Endothelial cell of umbilical vein (primary cell): Measurements from ENCODE around the gene MYO16. TPM values are rescaled to one million over a fixed set of nuclear protein-coding genes. Genes with fewer than 3 reads are reported as not detected.

ENCODE experiments used
- BruUV-seq: library from RNA; stranded (reverse); fragments of 400-500 nt; replicated peaks from 2 replicates; lab custom pipeline; 2021; lab: Mats Ljungman, UMichigan
- CTCF ChIA-PET: fragments of 300-600, 350-600 bp; sonication (Branson Sonifier 250); formaldehyde crosslinking; loops from one replicate; lab custom pipeline; 2021; ENCODE audit warnings: antibody characterized with exemption, inconsistent platforms; lab: Charles Lee
- POLR2A ChIA-PET: fragments of 300-600, 350-600 bp; sonication (Branson Sonifier 250); formaldehyde crosslinking; loops from one replicate; lab custom pipeline; 2021; ENCODE audit warnings: antibody characterized with exemption, inconsistent platforms; lab: Charles Lee
- DNase-seq: peaks from one replicate; pipeline ENCODE4 v3.0.0-alpha.2; 2011; ENCODE audit warnings: low read depth, low spot score
- FAIRE-seq: peaks from 2 replicates; lab custom pipeline; 2011; peaks lifted over from hg19 to GRCh38; lab: Jason Lieb, UNC
- H2AFZ ChIP-seq: 2 replicates; pipeline ENCODE4 v1.6.0; 2012; ENCODE audit warnings: low read depth, low read length, control low read depth, inconsistent platforms
- H3K27ac ChIP-seq: 2 replicates; pipeline ENCODE4 v1.5.1; 2011; ENCODE audit warnings: low read depth, mild to moderate bottlenecking, control low read depth, low read length, moderate library complexity; ENCODE audit not compliant: insufficient read depth
- H3K27me3 ChIP-seq, 2 experiments: 2 replicates each; pipeline versions ENCODE4 v1.6.0 to v1.6.1; 2011; ENCODE audit warnings: low read length in 2 of 2, mixed read lengths in 1 of 2; ENCODE audit not compliant: control insufficient read depth in 2 of 2, insufficient read depth in 2 of 2
- H3K36me3 ChIP-seq, 2 experiments: 2 replicates in 1 of 2; 3 replicates in 1 of 2; pipeline ENCODE4 v1.5.1; 2011; ENCODE audit warnings: low read length in 2 of 2, mild to moderate bottlenecking in 1 of 2, moderate library complexity in 1 of 2; ENCODE audit not compliant: control insufficient read depth in 2 of 2, insufficient read depth in 2 of 2; ENCODE audit errors: extremely low read depth in 1 of 2
- H3K4me1 ChIP-seq: 3 replicates; pipeline ENCODE4 v1.5.1; 2011; ENCODE audit warnings: mild to moderate bottlenecking, low read length; ENCODE audit not compliant: control insufficient read depth, insufficient read depth; ENCODE audit errors: extremely low read depth
- H3K4me2 ChIP-seq: 2 replicates; pipeline ENCODE4 v1.6.1; 2011; ENCODE audit warnings: low read length, control low read depth, mixed read lengths; ENCODE audit not compliant: insufficient read depth
- H3K4me3 ChIP-seq, 3 experiments: fragments of 200-600 bp in 1 of 3; sonication (generic), shearing (Covaris generic) in 1 of 3; replicated peaks in 1 of 3; 2 replicates each; pipeline ENCODE4 v1.5.1; 2011 to 2016; ENCODE audit warnings: control low read depth in 3 of 3, low read length in 3 of 3, mild to moderate bottlenecking in 2 of 3, inconsistent platforms in 1 of 3, low read depth in 1 of 3, moderate library complexity in 1 of 3; ENCODE audit not compliant: insufficient read depth in 1 of 3
- H3K79me2 ChIP-seq: 2 replicates; pipeline ENCODE4 v1.6.0; 2012; ENCODE audit warnings: low read length, inconsistent platforms; ENCODE audit not compliant: control insufficient read depth, insufficient read depth
- H3K9ac ChIP-seq: replicated peaks from 2 replicates; pipeline ENCODE3; 2011; ENCODE audit warnings: low read length, control low read depth; ENCODE audit not compliant: insufficient read depth; ENCODE audit errors: extremely low read depth
- H3K9me1 ChIP-seq: replicated peaks from 3 replicates; pipeline ENCODE4 v1.6.0; 2011; ENCODE audit warnings: mild to moderate bottlenecking, low read length; ENCODE audit not compliant: control insufficient read depth, insufficient read depth; ENCODE audit errors: extremely low read depth
- H3K9me3 ChIP-seq: replicated peaks from 2 replicates; pipeline ENCODE4 v1.5.1; 2012; ENCODE audit warnings: low read length, inconsistent platforms; ENCODE audit not compliant: control insufficient read depth, insufficient read depth
- H4K20me1 ChIP-seq: replicated peaks from 2 replicates; pipeline ENCODE3; 2011; ENCODE audit warnings: mild to moderate bottlenecking, low read length; ENCODE audit not compliant: control insufficient read depth, insufficient read depth; ENCODE audit errors: extremely low read depth
- EZH2 ChIP-seq: IDR thresholded peaks from 2 replicates; pipeline ENCODE4 v1.6.1; 2012; ENCODE audit warnings: borderline replicate concordance, low read depth, mild to moderate bottlenecking, moderate library complexity, low read length, inconsistent platforms; ENCODE audit not compliant: severe bottlenecking
- FOS ChIP-seq: IDR thresholded peaks from 2 replicates; pipeline ENCODE4 v1.6.1; 2011; ENCODE audit warnings: mild to moderate bottlenecking, low read length, moderate library complexity, borderline replicate concordance; ENCODE audit not compliant: insufficient read depth
- GATA2 ChIP-seq: IDR thresholded peaks from 2 replicates; pipeline ENCODE4 v1.7.0; 2011; ENCODE audit warnings: low read depth, mild to moderate bottlenecking, moderate library complexity, mixed read lengths, low read length; ENCODE audit not compliant: insufficient read length, insufficient read depth
- JUN ChIP-seq: IDR thresholded peaks from 2 replicates; pipeline ENCODE4 v1.6.1; 2011; ENCODE audit warnings: borderline replicate concordance, low read depth; ENCODE audit not compliant: insufficient read length, insufficient read depth
- MYC ChIP-seq: IDR thresholded peaks from one replicate; pipeline ENCODE4 v1.6.1; 2011; ENCODE audit warnings: mild to moderate bottlenecking, low read depth, low read length
- POLR2A ChIP-seq: IDR thresholded peaks from 2 replicates; pipeline ENCODE4 v1.6.1; 2012; ENCODE audit warnings: low read depth, mild to moderate bottlenecking, control low read depth, low read length
- POLR2AphosphoS5 ChIP-seq: IDR thresholded peaks from 2 replicates; pipeline ENCODE4 v1.6.1; 2012; ENCODE audit warnings: low read depth, mild to moderate bottlenecking, control low read depth, low read length, moderate library complexity; ENCODE audit not compliant: insufficient read depth
- dilution Hi-C: fragments of 300-500 bp; cut with MboI; formaldehyde crosslinking; loops from one replicate; pipeline ENCODE4 v1.15.0; 2019; ENCODE audit warnings: low sequenced_read_pairs; ENCODE audit not compliant: extremely low pct_ligation_motif_present
- intact Hi-C: fragments of 100-400 bp; cut with micrococcal nuclease; formaldehyde crosslinking; loops from one replicate; pipeline ENCODE4 v1.10.0; 2022
- polyA plus RNA-seq, 4 experiments: library from polyadenylated mRNA; depleted of rRNA in 3 of 4; stranded (reverse) in 3 of 4; unstranded in 1 of 4; fragments of >200 nt; gene quantifications; 2 replicates each; pipeline versions ENCODE4 v1.2.1 to v1.2.3, GENCODE V29; 2011 to 2012; ENCODE audit warnings: missing spikeins in 1 of 4
- total RNA-seq: library from RNA; stranded (reverse); gene quantifications from 2 replicates; pipeline ENCODE4 v1.2.3, GENCODE V29; 2021
- TF ChIP-seq, protein P1 (sequence below): IDR thresholded peaks from 2 replicates; pipeline ENCODE4 v1.6.1; 2011; ENCODE audit not compliant: insufficient read depth, insufficient read length
- TF ChIP-seq, protein P2 (sequence below), 2 donors: IDR thresholded peaks; 1 replicate in 1 of 2; 2 replicates in 1 of 2; pipeline ENCODE4 v1.5.1; 2011; ENCODE audit warnings: low read length in 2 of 2, mild to moderate bottlenecking in 2 of 2, moderate library complexity in 2 of 2, control low read depth in 1 of 2, inconsistent platforms in 1 of 2, low read depth in 1 of 2; ENCODE audit not compliant: insufficient read depth in 1 of 2; ENCODE audit errors: extremely low read depth in 1 of 2

The MYO16 gene
- total and polyA plus RNA-seq, 2 donors (not counting 3 experiments of a cell fraction or from before 2014, with no cell fraction given): 0.03 to 0.04 TPM

DNA sequence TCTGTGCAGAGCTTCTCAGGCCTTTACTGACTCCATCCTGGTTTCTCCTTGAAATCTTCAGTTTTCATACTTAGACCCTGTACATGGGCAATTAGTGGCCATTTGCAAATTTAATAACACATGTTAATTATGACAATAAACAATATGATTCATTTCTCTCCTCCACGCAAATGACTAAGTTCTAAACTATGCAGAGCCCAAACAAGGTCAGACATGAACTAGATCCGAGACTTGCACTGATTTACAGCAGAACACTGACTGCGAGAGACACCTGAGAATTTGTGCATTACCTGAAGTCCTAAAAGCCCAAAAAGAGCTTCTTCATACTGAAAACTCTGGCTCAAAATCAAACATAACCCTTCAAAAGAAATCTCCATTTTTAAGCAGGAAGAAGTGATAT lies 521.8 kb downstream of the MYO16 start:
- peak overlapping the region; percentile 4 for H2AFZ ChIP-seq
- no peaks in the 10 kb centered on the region for H3K36me3 ChIP-seq
- peaks cover 41% of the 10 kb centered on the region for H3K4me1 ChIP-seq
- H3K4me2 ChIP-seq: peak overlapping the region; percentile 21
- no peak for TF ChIP-seq MYC
- TF ChIP-seq, protein P1, sequence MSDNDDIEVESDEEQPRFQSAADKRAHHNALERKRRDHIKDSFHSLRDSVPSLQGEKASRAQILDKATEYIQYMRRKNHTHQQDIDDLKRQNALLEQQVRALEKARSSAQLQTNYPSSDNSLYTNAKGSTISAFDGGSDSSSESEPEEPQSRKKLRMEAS: no peak
- no peak for TF ChIP-seq POLR2AphosphoS5
- TF ChIP-seq EZH2: no peak
- no peak for TF ChIP-seq GATA2
- TF ChIP-seq FOS: peak; percentile 36
- TF ChIP-seq JUN: peak; percentile 50
- no peak for TF ChIP-seq POLR2A
- TF ChIP-seq, protein P2, sequence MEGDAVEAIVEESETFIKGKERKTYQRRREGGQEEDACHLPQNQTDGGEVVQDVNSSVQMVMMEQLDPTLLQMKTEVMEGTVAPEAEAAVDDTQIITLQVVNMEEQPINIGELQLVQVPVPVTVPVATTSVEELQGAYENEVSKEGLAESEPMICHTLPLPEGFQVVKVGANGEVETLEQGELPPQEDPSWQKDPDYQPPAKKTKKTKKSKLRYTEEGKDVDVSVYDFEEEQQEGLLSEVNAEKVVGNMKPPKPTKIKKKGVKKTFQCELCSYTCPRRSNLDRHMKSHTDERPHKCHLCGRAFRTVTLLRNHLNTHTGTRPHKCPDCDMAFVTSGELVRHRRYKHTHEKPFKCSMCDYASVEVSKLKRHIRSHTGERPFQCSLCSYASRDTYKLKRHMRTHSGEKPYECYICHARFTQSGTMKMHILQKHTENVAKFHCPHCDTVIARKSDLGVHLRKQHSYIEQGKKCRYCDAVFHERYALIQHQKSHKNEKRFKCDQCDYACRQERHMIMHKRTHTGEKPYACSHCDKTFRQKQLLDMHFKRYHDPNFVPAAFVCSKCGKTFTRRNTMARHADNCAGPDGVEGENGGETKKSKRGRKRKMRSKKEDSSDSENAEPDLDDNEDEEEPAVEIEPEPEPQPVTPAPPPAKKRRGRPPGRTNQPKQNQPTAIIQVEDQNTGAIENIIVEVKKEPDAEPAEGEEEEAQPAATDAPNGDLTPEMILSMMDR (IDR thresholded peaks at IDR 0.05; ENCODE audit: extremely low read depth in 1 of 2, insufficient read depth in 1 of 2, low read depth in 1 of 2, low read length in 2 of 2): no peak
- FAIRE-seq (no peak), DNase-seq (peak; percentile 17)
- no peaks in the 10 kb centered on the region for H3K79me2 ChIP-seq
- no peaks in the 10 kb centered on the region for H3K9me3 ChIP-seq
- H3K27me3 ChIP-seq: no peaks in the 10 kb centered on the region
- H3K27ac ChIP-seq: peak overlapping the region; percentile 37
- BruUV-seq: no TSS peak
- intact Hi-C loops (no loop called here), dilution Hi-C loops (no loop called here)
- ChIA-PET POLR2A (no interaction called here), CTCF (no interaction called here)
- H3K4me3 ChIP-seq: no peak overlapping the region
- no peaks in the 10 kb centered on the region for H4K20me1 ChIP-seq
- H3K9me1 ChIP-seq: no peaks in the 10 kb centered on the region
- no peak overlapping the region for H3K9ac ChIP-seq
